Neuronal stem cell (in vitro differentiated cells): ENCODE results near the gene CLEC17A. TPM values are rescaled to one million over a fixed set of nuclear protein-coding genes. Genes with fewer than 3 reads are reported as not detected.

Source experiments
- DNase-seq: peaks from one replicate; pipeline ENCODE4 v3.0.0-alpha.2; 2013; ENCODE audit warnings: low spot score
- H2AFZ ChIP-seq: one replicate; pipeline ENCODE4 v1.6.1; 2013; ENCODE audit warnings: mild to moderate bottlenecking, low read length, inconsistent platforms
- H2AK5ac ChIP-seq: 2 replicates; pipeline ENCODE4 v1.6.1; 2013; ENCODE audit warnings: low read depth, mild to moderate bottlenecking, inconsistent platforms, low read length, moderate library complexity, mixed read lengths
- H2BK120ac ChIP-seq: 2 replicates; pipeline ENCODE4 v1.6.1; 2013; ENCODE audit warnings: low read depth, mild to moderate bottlenecking, inconsistent platforms, low read length, moderate library complexity, mixed read lengths
- H2BK12ac ChIP-seq: one replicate; pipeline ENCODE4 v1.6.1; 2013; ENCODE audit warnings: low read length, inconsistent platforms
- H2BK15ac ChIP-seq: 2 replicates; pipeline ENCODE4 v1.6.1; 2013; ENCODE audit warnings: mild to moderate bottlenecking, low read length, inconsistent platforms, mixed read lengths
- H2BK5ac ChIP-seq: one replicate; pipeline ENCODE4 v1.6.1; 2013; ENCODE audit warnings: inconsistent platforms, mild to moderate bottlenecking, low read length, moderate library complexity
- H3K14ac ChIP-seq: one replicate; pipeline ENCODE4 v1.6.1; 2013; ENCODE audit warnings: low read length, inconsistent platforms
- H3K18ac ChIP-seq: 2 replicates; pipeline ENCODE4 v1.6.1; 2013; ENCODE audit warnings: low read length, inconsistent platforms
- H3K23ac ChIP-seq: 2 replicates; pipeline ENCODE4 v1.6.1; 2013; ENCODE audit warnings: low read depth, mild to moderate bottlenecking, mixed read lengths, low read length, inconsistent platforms; ENCODE audit not compliant: poor library complexity
- H3K27ac ChIP-seq: replicated peaks from 3 replicates; pipeline ENCODE4 v1.5.1; 2013; ENCODE audit warnings: low read length, inconsistent platforms
- H3K27me3 ChIP-seq, 3 experiments: 2 replicates each; pipeline ENCODE4 v1.6.1; 2013; ENCODE audit warnings: low read length in 3 of 3, mild to moderate bottlenecking in 2 of 3, inconsistent platforms in 1 of 3, low read depth in 1 of 3, mixed read lengths in 1 of 3, moderate library complexity in 1 of 3; ENCODE audit not compliant: control insufficient read depth in 3 of 3, insufficient read depth in 3 of 3
- H3K36me3 ChIP-seq, 2 donors: replicated peaks in 1 of 2; 2 replicates each; pipeline ENCODE4 v1.6.1; 2013; ENCODE audit warnings: low read length in 2 of 2; ENCODE audit not compliant: control insufficient read depth in 2 of 2, insufficient read depth in 2 of 2
- H3K4ac ChIP-seq: 2 replicates; pipeline ENCODE4 v1.6.1; 2013; ENCODE audit warnings: inconsistent platforms, mild to moderate bottlenecking, low read length, moderate library complexity
- H3K4me1 ChIP-seq, 2 donors: 1 replicate in 1 of 2; 2 replicates in 1 of 2; pipeline ENCODE4 v1.6.1; 2013; ENCODE audit warnings: low read length in 2 of 2, low read depth in 1 of 2; ENCODE audit not compliant: control insufficient read depth in 2 of 2, insufficient read depth in 1 of 2
- H3K4me2 ChIP-seq: one replicate; pipeline ENCODE4 v1.6.1; 2013; ENCODE audit warnings: mild to moderate bottlenecking, low read length, inconsistent platforms; ENCODE audit not compliant: insufficient read depth, poor library complexity, severe bottlenecking
- H3K4me3 ChIP-seq, 2 donors: 2 replicates each; pipeline ENCODE4 v1.5.1; 2013; ENCODE audit warnings: low read length in 2 of 2, mild to moderate bottlenecking in 2 of 2, inconsistent platforms in 1 of 2, moderate library complexity in 1 of 2
- H3K79me1 ChIP-seq: one replicate; pipeline ENCODE4 v1.6.1; 2013; ENCODE audit warnings: low read depth, mild to moderate bottlenecking, inconsistent platforms, low read length, moderate library complexity
- H3K9ac ChIP-seq: one replicate; pipeline ENCODE4 v1.6.1; 2013; ENCODE audit warnings: mild to moderate bottlenecking, low read depth, low read length, inconsistent platforms; ENCODE audit not compliant: poor library complexity
- H3K9me3 ChIP-seq, 2 donors: replicated peaks in 1 of 2; 2 replicates each; pipeline versions ENCODE3 to v1.6.1; 2013; ENCODE audit warnings: low read length in 2 of 2, mild to moderate bottlenecking in 2 of 2, inconsistent platforms in 1 of 2, low read depth in 1 of 2, mixed read lengths in 1 of 2, moderate library complexity in 1 of 2; ENCODE audit not compliant: control insufficient read depth in 2 of 2, insufficient read depth in 1 of 2
- H4K8ac ChIP-seq: one replicate; pipeline ENCODE4 v1.6.1; 2013; ENCODE audit warnings: low read depth, mild to moderate bottlenecking, inconsistent platforms, low read length, moderate library complexity
- H4K91ac ChIP-seq: one replicate; pipeline ENCODE4 v1.6.1; 2013; ENCODE audit warnings: low read length, low read depth, mild to moderate bottlenecking, inconsistent platforms; ENCODE audit not compliant: poor library complexity
- WGBS, 2 donors: extraction: QIAGEN DNeasy Blood & Tissue Kit; methylation state at CpG; one replicate each; pipeline ENCODE4 v1.1.7; 2013; ENCODE audit warnings: missing lambda C conversion rate in 2 of 2, mixed read lengths in 1 of 2; ENCODE audit not compliant: insufficient read length in 2 of 2, insufficient replicate concordance in 1 of 2; ENCODE audit errors: extremely low coverage in 2 of 2; 5-methylcytosine and 5-hydroxymethylcytosine counted together
- polyA plus RNA-seq, 2 experiments: library from polyadenylated mRNA; stranded (reverse); fragments of 200-250 nt; gene quantifications; one replicate each; pipeline ENCODE4 v1.2.3, GENCODE V29; 2013

CLEC17A gene
- polyA plus RNA-seq (2013, experiment 1 of 2): not detected
- polyA plus RNA-seq (2013, experiment 2 of 2): not detected

- Histone ChIP-seq H3K4me3 (no peak within 1 kb of the TSS), H2BK5ac (peak within 1 kb of the TSS; percentile 53), H2AFZ (no peak within 1 kb of the TSS), H3K4me1 (no peaks in the 10 kb centered on the region), H3K18ac (no peak within 1 kb of the TSS), H3K36me3 (no peaks in the 10 kb centered on the region), H3K9me3 (no peaks in the 10 kb centered on the region), H3K27ac (no peak within 1 kb of the TSS), H3K9ac (no peak within 1 kb of the TSS), H3K4ac (no peak within 1 kb of the TSS), H2AK5ac (no peak within 1 kb of the TSS), H3K14ac (no peak within 1 kb of the TSS), H3K4me2 (no peak within 1 kb of the TSS), H3K27me3 (no peaks in the 10 kb centered on the region), H4K8ac (no peak within 1 kb of the TSS), H3K79me1 (no peaks in the 10 kb centered on the region), H2BK120ac (no peak within 1 kb of the TSS), H2BK12ac (no peak within 1 kb of the TSS), H4K91ac (no peak within 1 kb of the TSS), H2BK15ac (no peak within 1 kb of the TSS), H3K23ac (no peak within 1 kb of the TSS)
- DNase-seq: no peak
- WGBS, 2 donors: no CpG with 5 or more reads among the region's 6 CpGs
These were observed at the start of gene CLEC17A for GRCh38 chr19:14582894-14583340. CLEC17A (plus strand) TSS chr19:14583084; CDS start chr19:14583161, 77 bp downstream.

GRCh38 chr19:14533450-14533849 is 49.4 kb upstream of the CLEC17A start:
- Histone ChIP-seq H3K4me3 (no peak overlapping the region), H3K14ac (no peak overlapping the region), H3K4me2 (no peak overlapping the region), H3K9ac (no peak overlapping the region), H2AFZ (no peak overlapping the region), H3K36me3 (peaks cover 7 to 22% of the 10 kb centered on the region in 2 donors), H2BK120ac (no peak overlapping the region), H3K9me3 (no peaks in the 10 kb centered on the region), H3K79me1 (peaks cover 19% of the 10 kb centered on the region), H2BK5ac (no peak overlapping the region), H4K8ac (no peak overlapping the region), H3K27ac (no peak overlapping the region), H3K18ac (no peak overlapping the region), H2AK5ac (no peak overlapping the region), H3K4me1 (peaks cover 4 to 7% of the 10 kb centered on the region in 2 donors), H3K23ac (no peak overlapping the region), H2BK15ac (no peak overlapping the region), H3K27me3 (no peaks in the 10 kb centered on the region), H3K4ac (no peak overlapping the region), H4K91ac (no peak overlapping the region), H2BK12ac (no peak overlapping the region)
- DNase-seq: no peak
- WGBS, 2 donors: no CpG with 5 or more reads among the region's 5 CpGs

GRCh38 chr19:14536926-14537692 is 45.8 kb upstream of the CLEC17A start:
- Histone ChIP-seq H3K9ac (no peak overlapping the region), H3K4me1 (peaks cover 0 to 7% of the 10 kb centered on the region in 2 donors), H3K4me3 (peak overlapping the region in 1 of 2 donors; percentile 9), H2AFZ (no peak overlapping the region), H2BK120ac (no peak overlapping the region), H3K23ac (no peak overlapping the region), H3K36me3 (peaks cover 10 to 31% of the 10 kb centered on the region in 2 donors), H3K18ac (peak overlapping the region; percentile 85), H3K4ac (no peak overlapping the region), H2AK5ac (no peak overlapping the region), H3K14ac (no peak overlapping the region), H3K4me2 (no peak overlapping the region), H2BK12ac (no peak overlapping the region), H3K27ac (no peak overlapping the region), H3K27me3 (no peaks in the 10 kb centered on the region), H2BK15ac (no peak overlapping the region), H4K91ac (no peak overlapping the region), H2BK5ac (no peak overlapping the region), H3K9me3 (peaks cover 0 to 2% of the 10 kb centered on the region in 2 donors), H4K8ac (no peak overlapping the region), H3K79me1 (peaks cover 24% of the 10 kb centered on the region)
- no CpG with 5 or more reads among the region's 24 CpGs for WGBS, 2 donors
- DNase-seq: peak; percentile 83

GRCh38 chr19:14540741-14541525 is 42.0 kb upstream of the CLEC17A start:
- no peak overlapping the region for H3K27ac ChIP-seq
- H3K27me3 ChIP-seq: no peaks in the 10 kb centered on the region
- H3K4me1 ChIP-seq: peaks cover 0 to 9% of the 10 kb centered on the region in 2 donors
- H3K18ac ChIP-seq: no peak overlapping the region
- no peak overlapping the region for H2BK15ac ChIP-seq
- H3K14ac ChIP-seq: no peak overlapping the region
- H2BK5ac ChIP-seq: no peak overlapping the region
- peaks cover 21% of the 10 kb centered on the region for H3K79me1 ChIP-seq
- WGBS, 2 donors: no CpG with 5 or more reads among the region's 19 CpGs
- H3K4me2 ChIP-seq: no peak overlapping the region
- no peak for DNase-seq
- H4K8ac ChIP-seq: no peak overlapping the region
- no peak overlapping the region for H2BK120ac ChIP-seq
- no peak overlapping the region for H3K4ac ChIP-seq
- H3K23ac ChIP-seq: no peak overlapping the region
- H3K9me3 ChIP-seq: peaks cover 0 to 2% of the 10 kb centered on the region in 2 donors
- no peak overlapping the region for H2BK12ac ChIP-seq
- no peak overlapping the region for H3K9ac ChIP-seq
- H3K4me3 ChIP-seq: no peak overlapping the region
- H2AK5ac ChIP-seq: no peak overlapping the region
- H3K36me3 ChIP-seq: peaks cover 14 to 26% of the 10 kb centered on the region in 2 donors
- no peak overlapping the region for H4K91ac ChIP-seq
- no peak overlapping the region for H2AFZ ChIP-seq
